ENCODE results near the gene CDK11A.
"Not testable (repeated sequence)": the region's sequence is repeated elsewhere in the genome, so short reads cannot be mapped to it uniquely, and the experiment has no call there.

The CDK11A gene

GRCh38 chr1:1754051-1754815 lies 30.1 kb upstream of the CDK11A start:
- no peak for DNase-seq

DNA sequence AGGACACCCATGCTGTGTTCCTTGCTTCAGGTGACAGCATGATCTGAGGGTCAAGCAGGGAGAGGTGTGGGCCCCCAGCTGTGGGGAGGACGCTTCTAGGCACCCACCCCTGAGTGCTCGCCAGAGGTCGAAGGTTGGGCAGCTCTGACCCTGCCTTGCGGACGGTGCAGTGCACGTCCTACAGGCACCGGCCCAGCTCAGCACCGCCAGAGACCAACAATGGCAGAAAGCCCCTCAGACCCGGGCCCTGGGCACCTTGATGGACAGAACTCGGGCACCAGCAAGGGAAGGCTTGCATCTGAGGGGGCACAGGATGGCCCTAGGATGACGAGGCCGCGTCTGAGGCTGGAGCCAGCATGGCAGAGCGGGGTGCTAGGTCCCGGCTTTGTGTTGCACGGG lies 29.4 kb upstream of the CDK11A start:
- no peak for DNase-seq

DNA sequence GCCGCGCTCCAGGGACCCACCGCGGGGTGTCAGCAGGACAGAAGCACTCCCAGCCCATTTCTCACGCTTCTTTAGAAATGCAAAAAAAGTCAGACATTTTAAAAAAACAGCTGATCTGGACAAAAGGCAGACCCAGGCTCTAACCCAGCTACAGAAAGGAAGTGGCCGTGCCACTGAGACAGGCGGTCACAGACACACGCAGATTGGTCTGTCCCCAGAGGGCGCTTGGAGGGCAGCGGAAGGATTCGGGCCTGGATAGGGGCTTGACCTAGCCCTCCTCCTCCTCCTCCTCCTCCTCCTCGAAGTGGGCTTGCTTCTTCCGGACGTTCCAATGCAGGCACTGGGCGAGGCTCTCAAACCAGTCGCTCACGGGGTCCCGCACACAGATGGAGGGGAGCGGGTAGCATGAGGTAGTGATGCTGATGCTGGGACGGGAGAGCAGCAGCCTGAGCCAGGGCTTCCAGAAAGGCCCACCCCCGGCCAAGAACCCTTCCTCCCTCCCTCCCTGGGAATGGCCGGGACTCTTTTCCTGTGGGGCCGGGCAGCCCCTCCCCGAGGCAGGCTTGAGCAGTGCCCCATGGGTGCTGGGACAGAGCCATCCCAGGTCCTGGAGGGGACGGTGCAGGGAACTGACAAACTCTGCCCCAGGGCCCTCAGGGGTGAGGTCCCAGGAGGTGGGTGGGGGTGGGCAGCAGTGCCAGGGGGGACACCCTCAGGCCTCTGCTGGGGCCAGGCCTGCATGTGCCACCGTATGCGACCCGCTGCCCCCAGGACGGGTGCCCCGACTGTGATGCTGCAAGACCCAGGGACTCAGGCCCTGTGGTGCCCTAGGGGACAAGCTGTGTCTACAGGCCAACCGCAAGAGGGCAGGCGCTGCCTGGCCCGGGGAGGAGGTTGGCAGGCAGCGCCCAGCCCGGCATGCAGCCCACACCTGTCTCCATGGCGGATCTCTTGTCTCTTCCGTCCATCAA lies 28.8 kb upstream of the CDK11A start:
- no peak for DNase-seq

DNA sequence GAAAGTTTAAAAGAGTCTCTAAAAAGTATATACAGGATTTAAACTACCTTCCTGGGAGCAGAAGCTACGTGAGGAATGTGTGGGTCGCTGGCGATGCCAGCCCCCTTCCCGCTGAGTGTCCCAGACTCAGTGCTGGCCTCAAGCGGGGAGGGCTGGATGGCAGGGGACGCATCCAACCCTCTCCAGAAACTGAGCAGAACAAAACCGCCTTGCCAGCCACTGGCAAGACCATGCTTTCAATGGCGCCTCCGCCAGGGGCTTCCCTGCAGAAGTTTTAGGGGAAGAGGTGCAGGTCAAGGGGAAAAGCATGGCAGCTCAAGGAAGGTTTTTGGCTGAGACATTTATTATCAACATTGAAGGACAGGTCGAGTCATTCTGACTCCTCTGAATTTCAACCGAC lies 28.0 kb upstream of the CDK11A start:
- no peak for DNase-seq

DNA sequence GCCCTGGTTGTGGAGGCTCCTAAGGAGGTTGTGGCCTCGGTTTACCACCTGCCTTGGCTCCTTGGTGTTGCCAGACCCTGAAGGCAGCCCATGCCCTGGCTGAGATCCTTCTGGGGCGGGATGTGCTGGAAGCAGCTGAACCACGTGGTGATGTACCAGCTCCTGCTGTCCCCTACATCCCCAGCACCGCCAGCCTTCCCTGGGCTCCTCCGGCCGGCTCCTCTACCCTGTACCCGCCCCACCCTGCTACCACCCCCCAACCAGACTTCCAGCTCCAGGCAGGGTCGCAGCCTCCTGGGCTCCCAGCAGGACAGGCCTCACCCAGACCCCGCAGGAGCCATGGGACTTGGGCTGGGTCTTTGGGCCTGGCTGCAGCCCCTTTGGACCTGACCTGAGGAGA lies 25.8 kb upstream of the CDK11A start:
- not testable (repeated sequence) for DNase-seq

DNA sequence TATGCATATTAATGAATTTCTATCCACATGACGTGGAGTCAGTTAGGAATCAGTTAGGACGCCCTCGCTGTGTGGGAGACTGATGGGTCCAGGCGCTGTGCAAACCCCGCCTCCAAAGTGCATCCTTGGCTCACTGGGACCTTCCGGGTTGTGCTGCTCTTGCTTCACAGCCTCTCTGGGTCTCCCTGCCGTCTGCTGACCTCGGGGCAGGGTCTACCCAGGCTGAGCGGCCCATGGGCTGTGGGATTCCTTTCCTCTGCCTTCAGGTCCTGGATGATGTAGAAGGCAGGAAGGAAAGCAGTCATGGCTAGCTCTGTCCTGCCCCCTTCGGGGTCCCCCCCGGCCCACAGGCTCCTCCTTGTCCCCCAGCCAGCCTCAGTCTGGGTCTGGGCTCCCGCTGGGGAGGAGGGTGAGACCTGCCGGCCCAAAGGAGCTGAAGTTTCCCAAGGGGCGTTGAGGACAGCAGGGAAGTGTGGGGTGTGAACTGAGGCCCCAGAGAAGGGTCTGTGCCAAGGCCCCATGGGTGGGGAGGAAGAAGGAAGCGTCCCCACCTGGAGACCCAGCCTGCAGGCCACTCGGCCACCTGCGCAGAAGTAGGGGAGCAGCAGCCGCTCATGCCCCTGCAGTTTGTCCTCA lies 24.6 kb upstream of the CDK11A start:
- no peak for DNase-seq

DNA sequence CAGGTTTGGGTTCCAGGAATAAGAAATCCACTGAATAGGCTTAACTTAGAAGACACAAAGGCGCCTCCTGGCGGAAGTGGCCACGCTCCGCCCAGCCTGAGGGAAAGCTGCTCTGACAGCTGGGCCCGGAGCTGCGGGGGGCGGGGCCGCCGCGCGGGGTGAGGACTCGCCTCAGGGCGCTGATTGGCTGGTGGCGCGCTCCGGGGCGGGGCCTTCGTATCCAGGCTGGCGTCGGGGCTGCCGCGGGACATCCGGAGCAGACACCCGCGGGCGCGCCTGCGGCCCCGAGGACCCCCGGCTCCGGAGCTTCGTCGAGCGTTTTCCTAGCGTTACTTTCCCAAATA lies 22.4 kb upstream of the CDK11A start:
- not testable (repeated sequence) for DNase-seq

GRCh38 chr1:1745651-1746565 lies 21.8 kb upstream of the CDK11A start:
- peak; percentile 29 for DNase-seq

DNA sequence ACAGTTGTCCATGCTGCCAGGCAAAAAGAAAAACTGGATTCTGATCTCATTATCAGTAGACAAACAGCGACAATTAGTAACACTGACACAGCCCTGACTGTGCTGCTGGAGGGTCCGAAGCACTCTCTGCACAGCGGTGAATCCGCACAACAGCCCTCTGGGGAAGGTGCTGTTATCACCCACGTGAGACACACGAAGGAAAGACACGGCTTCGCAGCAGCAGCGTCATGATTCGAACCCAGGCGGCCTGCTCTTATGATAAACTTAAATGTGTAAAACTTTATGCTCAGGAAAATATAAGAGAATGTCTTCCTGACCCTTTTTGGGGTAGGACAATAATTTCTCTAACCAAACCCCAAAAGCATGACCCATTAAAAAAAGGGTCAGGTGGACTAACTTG lies 18.4 kb upstream of the CDK11A start:
- DNase-seq, result not testable (repeated sequence)

DNA sequence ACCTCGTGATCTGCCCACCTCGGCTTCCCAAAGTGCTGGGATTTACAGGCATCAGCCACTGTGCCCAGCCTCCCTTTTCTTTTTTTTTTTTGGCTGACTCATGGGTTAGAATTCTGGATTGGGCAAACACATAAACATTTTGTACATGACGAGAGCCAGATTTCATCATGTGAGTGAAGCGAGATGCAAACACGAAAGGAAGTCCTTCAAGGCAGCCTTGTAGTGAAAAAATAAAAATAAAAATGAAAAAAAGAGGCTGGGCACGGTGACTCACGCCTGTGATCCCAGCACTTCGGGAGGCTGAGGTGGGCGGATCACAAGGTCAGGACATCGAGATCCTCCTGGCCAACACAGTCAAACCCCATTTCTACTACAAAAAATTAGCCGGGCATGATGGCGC lies 16.9 kb upstream of the CDK11A start:
- DNase-seq, result not testable (repeated sequence)

GRCh38 chr1:1738799-1739337 lies 14.7 kb upstream of the CDK11A start:
- DNase-seq, result not testable (repeated sequence)

DNA sequence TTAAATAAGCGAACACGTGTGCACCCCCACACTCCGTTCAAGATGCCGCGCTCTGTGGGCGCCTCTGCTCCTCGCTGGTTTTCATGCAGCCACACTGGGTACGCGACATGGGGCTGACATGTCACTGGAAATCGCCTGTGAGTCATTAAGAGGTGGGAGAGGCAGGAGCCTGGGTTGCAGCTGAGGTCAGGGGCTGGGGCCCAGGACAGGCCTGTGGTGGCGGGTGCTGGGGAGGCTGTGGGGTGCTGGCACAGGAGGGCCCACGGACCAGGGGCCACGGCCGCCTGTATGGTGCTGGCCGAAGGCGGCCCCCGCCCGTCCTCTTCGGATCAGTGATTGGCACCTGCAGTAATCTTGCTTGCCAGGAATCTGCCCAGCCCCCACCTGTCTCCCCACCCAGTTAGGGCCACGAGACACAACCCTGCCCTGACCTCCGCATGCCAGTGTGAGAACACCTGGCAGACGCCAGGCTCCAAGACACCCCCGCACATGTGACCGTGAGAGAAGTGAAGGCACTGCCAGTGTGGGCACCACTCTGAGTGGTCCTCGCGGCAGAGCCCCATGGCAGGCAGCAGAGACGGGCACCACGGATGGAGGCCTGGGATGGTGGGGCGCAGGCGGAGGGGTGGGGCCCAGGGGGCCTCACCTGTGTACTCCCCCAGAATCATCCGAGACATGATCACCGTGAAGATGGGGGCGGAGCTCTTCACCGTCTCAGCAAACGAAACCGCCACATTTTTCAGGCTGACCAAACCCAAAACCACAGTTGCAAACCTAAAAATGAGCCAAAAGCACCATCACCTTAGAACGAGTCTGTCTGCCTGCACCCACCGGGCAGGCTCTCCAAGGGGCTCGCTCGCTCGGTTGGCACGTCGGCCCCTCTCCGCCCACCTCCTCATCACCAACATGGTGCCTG lies 13.8 kb upstream of the CDK11A start:
- DNase-seq, result not testable (repeated sequence)

- no peak for DNase-seq
Measured at GRCh38 chr1:1732381-1732780, 8.2 kb upstream of the CDK11A start.

GRCh38 chr1:1730870-1731269 lies 6.7 kb upstream of the CDK11A start:
- DNase-seq, result no peak

DNA sequence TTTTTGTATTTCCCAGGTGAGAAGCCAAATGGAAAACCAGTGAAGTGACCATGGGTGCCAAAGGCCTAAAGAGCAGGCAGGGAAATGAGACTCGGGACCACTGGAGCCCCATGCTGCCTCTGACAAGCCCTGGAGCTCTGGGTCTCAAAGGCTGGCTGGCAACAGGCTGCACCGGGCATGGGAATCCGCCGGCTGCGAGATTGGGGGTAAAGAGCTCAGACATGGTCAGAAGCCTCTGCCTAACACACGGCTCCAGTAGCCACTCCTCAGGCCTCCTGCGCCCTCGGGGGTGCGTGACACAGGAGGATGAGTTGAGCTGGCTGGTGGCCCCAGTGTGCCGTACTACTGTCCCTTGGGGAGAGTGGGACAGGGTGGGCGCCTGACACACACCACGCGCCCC lies 6.1 kb upstream of the CDK11A start:
- DNase-seq, result not testable (repeated sequence)

DNA sequence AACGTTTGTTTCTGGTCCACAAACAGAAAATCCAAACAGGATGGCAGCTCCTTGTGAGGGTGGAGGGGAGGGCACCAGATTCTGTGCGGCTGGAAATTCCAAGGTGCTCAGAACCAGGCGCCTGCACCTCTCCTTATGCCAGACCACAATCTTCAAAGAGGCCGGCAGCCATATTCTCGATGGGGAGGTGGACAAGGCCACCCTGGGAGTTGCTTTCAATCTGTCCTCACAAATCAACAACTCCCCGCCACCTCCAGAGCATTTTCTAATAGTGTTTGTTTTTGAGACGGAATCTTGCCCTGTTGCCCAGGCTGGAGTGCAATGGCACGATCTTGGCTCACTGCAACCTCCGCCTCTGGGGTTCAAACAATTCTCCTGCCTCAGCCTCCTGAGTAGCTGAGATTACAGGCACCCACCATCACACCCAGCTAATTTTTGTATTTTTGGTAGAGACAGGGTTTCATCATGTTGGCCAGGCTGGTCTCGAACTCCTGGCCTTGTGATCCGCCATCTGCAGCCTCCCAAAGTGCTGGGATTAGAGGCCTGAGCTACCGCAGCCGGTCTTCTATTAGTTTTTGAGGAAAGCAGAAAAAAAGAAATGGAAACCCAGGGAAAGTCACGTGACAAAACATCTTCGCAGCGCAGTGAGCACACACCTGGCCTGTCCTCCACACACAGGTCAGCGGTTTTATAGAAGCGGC lies 5.1 kb upstream of the CDK11A start:
- not testable (repeated sequence) for DNase-seq

DNA sequence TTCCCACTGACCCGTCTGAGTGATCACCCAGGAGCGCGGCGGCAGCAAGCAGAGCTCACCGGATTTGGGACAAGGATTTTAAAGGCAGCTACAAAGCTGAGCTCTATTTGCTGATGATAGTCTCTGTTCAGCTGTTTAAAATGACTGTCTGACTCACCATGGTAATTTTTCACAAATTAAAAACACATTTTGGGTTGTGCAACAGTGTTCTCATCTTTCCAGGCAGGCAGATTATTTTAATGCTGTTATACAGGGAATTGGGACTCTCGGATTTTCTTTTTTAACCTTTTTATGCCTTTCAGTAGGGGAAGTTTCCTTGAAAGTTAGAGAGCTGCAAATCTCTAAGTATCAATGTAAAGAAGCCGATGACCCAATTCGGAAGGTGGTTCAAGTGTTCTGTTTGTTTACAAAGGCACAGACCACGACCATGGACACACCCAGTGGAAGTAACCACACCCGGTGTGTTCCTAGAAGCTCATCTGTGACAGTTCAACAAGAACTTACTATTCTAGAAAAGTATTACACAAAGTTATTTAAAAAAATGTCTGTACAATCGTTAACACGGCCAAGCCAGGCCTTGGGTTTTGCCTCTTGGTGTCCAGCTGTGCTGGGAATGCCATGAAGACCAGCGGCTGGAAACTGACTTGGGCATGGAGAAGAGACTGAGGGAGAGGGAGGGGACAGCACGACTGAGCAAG lies 4.3 kb upstream of the CDK11A start:
- not testable (repeated sequence) for DNase-seq

DNA sequence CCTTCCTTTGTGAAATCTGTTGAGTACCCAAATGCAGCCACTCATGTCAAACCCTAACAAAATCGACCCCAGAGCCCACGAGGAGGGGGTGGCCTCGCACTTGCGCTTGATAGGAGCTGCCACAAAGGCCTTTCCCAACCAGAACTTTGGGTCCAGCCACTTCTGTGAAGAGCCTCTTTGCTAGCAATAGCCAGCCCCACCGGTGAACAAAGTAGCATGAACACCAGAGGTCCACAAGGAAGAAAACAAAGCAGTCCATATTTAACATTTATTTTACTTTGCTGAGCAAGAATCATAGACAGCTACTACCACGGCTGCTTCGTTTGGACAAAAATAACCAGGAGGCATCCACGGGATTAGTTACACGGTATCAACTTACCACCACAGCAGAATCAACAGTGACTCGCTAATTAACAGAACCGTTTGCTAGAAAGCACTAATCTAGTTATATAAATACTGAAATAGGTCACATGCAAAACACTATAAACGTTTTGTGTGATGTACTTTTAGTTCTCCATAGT lies 3.0 kb upstream of the CDK11A start:
- DNase-seq, result not testable (repeated sequence)

- DNase-seq, result not testable (repeated sequence)
Measured at GRCh38 chr1:1726088-1726487, 1.9 kb upstream of the CDK11A start.
